ENCODE data around the gene ZNF624. TPM values are rescaled to one million over a fixed set of nuclear protein-coding genes. Genes with fewer than 3 reads are reported as not detected.
"Not testable (repeated sequence)": the region's sequence is repeated elsewhere in the genome, so short reads cannot be mapped to it uniquely, and the experiment has no call there.

Gene ZNF624
- 0.27 and 1.4 TPM in 2 replicates for total RNA-seq (2014; rRNA removed; shearing (Covaris generic); ENCODE audit: low replicate concordance)

DNA sequence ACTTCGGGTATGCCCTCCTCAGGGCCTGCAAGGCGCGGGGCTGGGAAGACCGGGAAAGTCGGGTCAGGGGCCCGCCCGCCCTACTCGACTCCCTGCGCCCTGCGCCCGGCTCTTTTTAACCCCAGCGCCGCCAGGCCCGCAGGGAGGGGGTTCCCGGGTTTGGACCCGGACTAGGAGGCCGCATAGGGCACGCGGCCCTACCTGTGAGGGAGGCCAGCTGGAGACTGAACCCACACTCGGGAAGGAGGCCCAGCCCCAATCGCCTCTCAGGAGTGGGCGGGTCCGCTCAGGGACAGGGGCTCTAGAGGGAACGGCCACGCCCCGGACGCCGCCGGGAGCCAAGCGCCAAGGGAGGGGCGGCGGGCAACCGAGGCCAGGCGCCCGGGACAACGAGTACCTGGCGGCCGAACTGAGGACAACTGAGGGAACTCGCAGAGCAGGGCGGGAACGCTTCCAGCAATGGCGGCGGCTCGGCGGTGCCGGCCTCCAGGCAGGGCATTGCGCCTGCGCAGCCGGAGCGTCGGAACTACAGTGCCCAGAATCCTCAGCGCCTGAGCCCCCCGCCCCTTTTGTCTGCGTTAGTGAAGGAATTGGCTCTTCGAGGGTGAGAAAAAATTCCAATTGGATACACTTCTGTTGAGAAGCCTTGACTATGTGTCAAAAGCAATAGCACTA, at the start of gene ZNF624:
Gene ZNF624, minus strand, starts transcription at position 484 of the 675 bp plus-strand sequence.
- DNase-seq (ENCODE audit: low read depth), result peak; percentile 94
- in situ Hi-C loops (cut with HindIII; ENCODE audit: low pct_unique_long_range_greater_than_20kb, low sequenced_read_pairs), result no loop called here

- in situ Hi-C loops (cut with HindIII; ENCODE audit: low pct_unique_long_range_greater_than_20kb, low sequenced_read_pairs); DNase-seq (ENCODE audit: low read depth): not testable (repeated sequence)
Observed at GRCh38 chr17:16697603-16698002, 44.0 kb upstream of the ZNF624 start.

DNA sequence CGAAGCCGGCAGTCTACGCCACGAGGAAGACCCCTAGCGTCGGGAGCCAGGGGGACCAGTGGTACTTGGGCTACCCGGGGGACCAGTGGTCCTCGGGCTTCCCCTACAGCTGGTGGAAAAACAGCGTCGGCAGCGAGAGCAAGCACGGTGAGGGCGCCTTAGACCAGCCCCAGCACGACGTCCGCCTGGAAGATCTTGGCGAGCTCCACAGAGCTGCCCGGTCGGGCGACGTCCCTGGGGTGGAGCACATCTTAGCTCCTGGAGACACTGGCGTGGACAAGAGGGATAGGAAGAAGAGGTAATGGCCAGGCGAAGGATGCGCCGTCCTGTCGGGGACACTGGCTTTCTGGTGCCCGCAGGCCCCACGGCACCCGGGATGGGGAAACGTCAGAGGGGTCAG, 36.8 kb upstream of the ZNF624 start:
- DNase-seq (ENCODE audit: low read depth); in situ Hi-C loops (cut with HindIII; ENCODE audit: low pct_unique_long_range_greater_than_20kb, low sequenced_read_pairs): not testable (repeated sequence)

GRCh38 chr17:16689731-16690281, 36.2 kb upstream of the ZNF624 start, which contains the start of gene CCDC144A:
Gene CCDC144A (plus strand): TSS chr17:16690241. CDS start chr17:16690401, 160 bp downstream.
- in situ Hi-C loops (cut with HindIII; ENCODE audit: low pct_unique_long_range_greater_than_20kb, low sequenced_read_pairs); DNase-seq (ENCODE audit: low read depth): not testable (repeated sequence)

DNA sequence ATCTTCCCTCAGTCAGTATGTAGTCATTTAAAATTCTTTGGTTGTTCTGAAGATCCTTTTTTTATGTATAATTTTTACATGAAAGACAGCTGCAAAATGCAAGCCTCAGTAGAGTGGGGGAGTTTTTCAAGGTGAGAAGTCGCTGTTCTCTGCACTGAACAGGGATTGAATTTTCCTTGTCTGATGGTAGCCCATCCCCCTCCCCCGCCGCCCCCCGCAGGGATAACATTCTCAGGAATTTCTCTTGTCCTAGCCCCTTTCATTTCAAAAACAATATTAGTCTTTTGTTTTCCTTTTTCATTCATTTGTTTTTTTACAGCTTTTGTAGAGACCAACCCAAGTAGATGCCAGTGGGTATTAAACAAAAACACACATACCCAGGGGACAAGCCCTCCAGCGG, 33.5 kb upstream of the ZNF624 start:
- DNase-seq (ENCODE audit: low read depth); in situ Hi-C loops (cut with HindIII; ENCODE audit: low pct_unique_long_range_greater_than_20kb, low sequenced_read_pairs): not testable (repeated sequence)

- DNase-seq (ENCODE audit: low read depth); in situ Hi-C loops (cut with HindIII; ENCODE audit: low pct_unique_long_range_greater_than_20kb, low sequenced_read_pairs): not testable (repeated sequence)
Observed at GRCh38 chr17:16686019-16686418, 32.4 kb upstream of the ZNF624 start.

GRCh38 chr17:16683290-16684138, 29.9 kb upstream of the ZNF624 start:
- DNase-seq (ENCODE audit: low read depth); in situ Hi-C loops (cut with HindIII; ENCODE audit: low pct_unique_long_range_greater_than_20kb, low sequenced_read_pairs): not testable (repeated sequence)

GRCh38 chr17:16676676-16677268, 23.1 kb upstream of the ZNF624 start:
- no peak for DNase-seq (ENCODE audit: low read depth)
- in situ Hi-C loops (cut with HindIII; ENCODE audit: low pct_unique_long_range_greater_than_20kb, low sequenced_read_pairs), result no loop called here

DNA sequence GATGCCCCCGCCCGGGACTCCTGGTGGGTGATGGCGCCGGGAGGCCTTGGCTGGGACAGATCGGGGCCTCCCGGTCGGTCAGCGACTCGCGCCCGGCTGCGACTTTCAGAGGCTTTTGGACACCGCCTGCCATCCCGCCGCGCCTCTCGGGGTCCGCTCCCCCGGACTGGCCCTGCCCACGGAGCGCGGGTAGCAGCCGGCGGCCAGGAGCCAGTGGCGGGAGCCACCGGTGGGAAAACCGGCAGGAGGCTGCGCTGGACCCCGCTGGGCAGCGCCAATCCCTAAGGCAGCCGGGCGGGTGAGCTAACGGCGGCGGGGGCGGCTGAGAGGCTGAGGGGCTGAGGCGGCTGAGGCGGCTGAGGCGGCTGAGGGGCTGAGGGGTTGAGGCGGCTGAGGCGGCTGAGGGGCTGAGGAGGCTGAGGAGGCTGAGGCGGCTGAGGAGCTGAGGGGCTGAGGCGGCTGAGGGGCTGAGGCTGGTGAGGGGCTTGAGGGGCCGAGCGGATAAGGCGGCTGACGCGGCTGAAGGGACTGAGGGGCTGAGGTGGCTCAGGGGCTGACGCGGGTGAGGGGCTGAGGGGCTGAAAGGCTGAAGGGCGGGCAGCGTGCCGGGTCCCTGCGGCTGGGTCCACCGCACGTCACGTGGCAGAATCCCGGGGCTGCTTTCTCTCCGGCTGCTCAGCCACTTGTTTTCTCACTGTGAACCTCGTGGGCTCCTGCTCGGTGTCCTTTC, 13.4 kb upstream of the ZNF624 start:
- in situ Hi-C loops (cut with HindIII; ENCODE audit: low pct_unique_long_range_greater_than_20kb, low sequenced_read_pairs); DNase-seq (ENCODE audit: low read depth): not testable (repeated sequence)

GRCh38 chr17:16666553-16666906, 12.9 kb upstream of the ZNF624 start:
- in situ Hi-C loops (cut with HindIII; ENCODE audit: low pct_unique_long_range_greater_than_20kb, low sequenced_read_pairs); DNase-seq (ENCODE audit: low read depth): not testable (repeated sequence)

DNA sequence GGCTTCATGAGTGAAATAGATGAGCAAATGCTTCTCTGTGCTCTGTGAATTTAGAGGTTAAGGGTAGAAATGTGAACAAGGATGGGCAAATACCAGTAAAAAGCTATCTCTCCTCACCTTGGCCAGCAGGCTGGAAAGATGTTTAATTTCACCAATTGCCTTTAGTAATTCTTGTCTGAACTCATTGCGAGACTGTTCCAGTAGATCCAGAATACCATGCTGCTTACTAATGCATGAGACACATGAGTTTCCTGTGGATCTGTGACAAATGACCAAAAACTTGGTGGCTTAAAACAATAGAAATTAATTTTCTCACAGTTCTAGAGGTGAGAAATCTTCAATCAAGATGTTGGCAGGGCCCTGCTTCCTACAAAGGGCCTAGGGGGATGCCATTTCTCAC, 9.3 kb upstream of the ZNF624 start:
- in situ Hi-C loops (cut with HindIII; ENCODE audit: low pct_unique_long_range_greater_than_20kb, low sequenced_read_pairs), result no loop called here

GRCh38 chr17:16661217-16661616, 7.6 kb upstream of the ZNF624 start:
- no peak for DNase-seq (ENCODE audit: low read depth)
- in situ Hi-C loops (cut with HindIII; ENCODE audit: low pct_unique_long_range_greater_than_20kb, low sequenced_read_pairs), result no loop called here

More for the DNA sequence above, 9.3 kb upstream of the ZNF624 start:
- no peak for DNase-seq (ENCODE audit: low read depth)

DNA sequence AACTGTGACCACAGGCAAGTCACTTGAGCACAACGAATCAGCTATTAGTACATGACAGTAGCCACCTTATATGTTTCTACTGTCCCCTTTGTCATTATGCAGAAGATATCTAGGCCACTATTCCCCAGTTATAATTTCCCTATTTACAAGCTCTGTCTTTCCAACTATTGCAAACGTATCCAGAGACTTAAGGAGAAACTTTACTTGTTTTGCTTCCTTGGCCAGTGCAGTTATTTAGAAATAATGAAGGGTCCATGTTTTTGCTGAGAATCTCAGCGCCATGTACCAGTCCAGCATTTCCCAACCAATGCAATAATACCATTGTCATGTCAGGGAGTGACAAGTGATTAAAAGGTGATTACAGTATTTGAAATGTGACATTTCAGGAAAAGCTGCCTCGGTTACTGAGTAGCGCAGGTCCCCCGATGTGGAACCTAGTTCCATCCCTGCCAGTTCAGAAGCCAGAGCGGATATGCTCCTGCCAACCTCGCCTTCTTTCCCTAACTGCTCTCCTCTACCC, 743 bp downstream of the ZNF624 start:
- no peak for DNase-seq (ENCODE audit: low read depth)
- in situ Hi-C loops (cut with HindIII; ENCODE audit: low pct_unique_long_range_greater_than_20kb, low sequenced_read_pairs), result no loop called here

DNA sequence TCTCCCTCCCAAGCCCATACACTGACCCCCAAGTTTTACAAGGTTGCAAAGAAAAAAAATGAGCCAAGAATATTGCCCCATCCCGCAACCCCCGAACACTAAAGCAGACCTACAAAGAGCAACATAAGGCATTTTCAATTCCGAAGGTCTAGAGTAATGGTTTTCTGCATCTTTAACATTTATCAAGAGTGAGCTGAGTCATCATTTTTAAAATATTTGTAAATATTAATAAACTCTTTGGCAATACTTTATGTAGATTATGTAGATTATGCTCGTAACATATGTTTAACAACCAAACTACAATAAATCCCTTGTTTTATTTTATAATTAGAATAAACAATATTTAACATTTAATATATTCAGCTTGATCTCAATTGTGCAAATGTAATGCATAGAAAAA, 1.4 kb downstream of the ZNF624 start:
- in situ Hi-C loops (cut with HindIII; ENCODE audit: low pct_unique_long_range_greater_than_20kb, low sequenced_read_pairs), result no loop called here
- DNase-seq (ENCODE audit: low read depth), result no peak

GRCh38 chr17:16649585-16649984, 4.1 kb downstream of the ZNF624 start:
- in situ Hi-C loops (cut with HindIII; ENCODE audit: low pct_unique_long_range_greater_than_20kb, low sequenced_read_pairs), result no loop called here
- no peak for DNase-seq (ENCODE audit: low read depth)

- in situ Hi-C loops (cut with HindIII; ENCODE audit: low pct_unique_long_range_greater_than_20kb, low sequenced_read_pairs), result no loop called here
- DNase-seq (ENCODE audit: low read depth), result no peak
Observed at GRCh38 chr17:16639438-16639837, 14.2 kb downstream of the ZNF624 start.

DNA sequence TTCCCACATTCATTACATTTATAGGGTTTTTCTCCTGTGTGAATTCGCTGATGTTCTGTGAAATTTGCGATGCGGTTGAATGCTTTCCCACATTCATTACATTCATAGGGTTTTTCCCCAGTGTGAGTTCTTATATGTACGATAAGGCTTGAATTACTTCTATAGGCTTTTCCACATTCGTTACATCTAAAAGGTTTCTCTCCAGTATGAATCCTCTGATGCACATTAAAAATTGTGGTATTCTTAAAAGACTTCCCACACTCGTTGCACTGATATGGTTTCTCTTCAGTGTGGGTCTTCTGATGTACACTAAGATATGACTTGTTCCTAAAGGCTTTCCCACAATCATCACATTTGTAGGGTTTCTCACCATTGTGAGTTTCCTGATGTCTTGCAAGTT, 30.4 kb downstream of the ZNF624 start:
- in situ Hi-C loops (cut with HindIII; ENCODE audit: low pct_unique_long_range_greater_than_20kb, low sequenced_read_pairs), result no loop called here
- DNase-seq (ENCODE audit: low read depth), result no peak
